Neural progenitor cell (in vitro differentiated cells): Measurements from ENCODE around the gene PLA2G4C. TPM values are rescaled to one million over a fixed set of nuclear protein-coding genes. Genes with fewer than 3 reads are reported as not detected.

Experiments
- DNase-seq: peaks from one replicate; pipeline ENCODE4 v3.0.0-alpha.2; 2016; ENCODE audit warnings: low spot score
- H2AFZ ChIP-seq: fragments of 200-600 bp; sonication (generic); replicated peaks from 2 replicates; pipeline ENCODE4 v1.6.1; 2016; ENCODE audit warnings: antibody characterized with exemption
- H3F3A ChIP-seq: fragments of 200-600 bp; sonication (generic); 2 replicates; pipeline ENCODE4 v1.6.1; 2016; ENCODE audit warnings: antibody characterized with exemption, low read depth
- H3K27ac ChIP-seq: fragments of 200-600 bp; sonication (generic); 2 replicates; pipeline ENCODE4 v1.5.1; 2016; ENCODE audit warnings: mild to moderate bottlenecking
- H3K27me3 ChIP-seq: fragments of 200-600 bp; sonication (generic); 2 replicates; pipeline ENCODE4 v1.6.1; 2016; ENCODE audit warnings: mild to moderate bottlenecking, moderate library complexity
- H3K36me3 ChIP-seq: fragments of 200-600 bp; sonication (generic); 2 replicates; pipeline ENCODE4 v1.5.1; 2016
- H3K4me1 ChIP-seq: fragments of 200-600 bp; sonication (generic); 2 replicates; pipeline ENCODE4 v1.6.1; 2016; ENCODE audit warnings: mixed run types
- H3K4me2 ChIP-seq: fragments of 200-600 bp; sonication (generic); 2 replicates; pipeline ENCODE4 v1.6.1; 2016
- H3K4me3 ChIP-seq: fragments of 200-600 bp; sonication (generic); 2 replicates; pipeline ENCODE4 v1.5.1; 2016
- H3K79me2 ChIP-seq: fragments of 200-600 bp; sonication (generic); 2 replicates; pipeline ENCODE4 v1.6.1; 2016; ENCODE audit warnings: low read depth
- H3K9ac ChIP-seq: fragments of 200-600 bp; sonication (generic); 2 replicates; pipeline ENCODE4 v1.6.1; 2016
- H3K9me3 ChIP-seq: fragments of 200-600 bp; sonication (generic); 2 replicates; pipeline ENCODE4 v1.5.1; 2016; ENCODE audit warnings: low read depth
- H4K20me1 ChIP-seq: fragments of 200-600 bp; sonication (generic); 2 replicates; pipeline ENCODE4 v1.6.1; 2016; ENCODE audit warnings: low read depth
- H3K27ac Mint-ChIP-seq: 3 replicates; pipeline ENCODE4 v1.8.0; 2021; ENCODE audit warnings: mixed read lengths
- H3K27me3 Mint-ChIP-seq: 2 replicates; pipeline ENCODE4 v1.8.0; 2022; ENCODE audit warnings: low read depth, mild to moderate bottlenecking, inconsistent platforms, moderate library complexity, mixed read lengths; ENCODE audit not compliant: insufficient read depth
- H3K36me3 Mint-ChIP-seq: 3 replicates; pipeline ENCODE4 v1.8.0; 2021; ENCODE audit warnings: mixed read lengths
- H3K4me1 Mint-ChIP-seq: 3 replicates; pipeline ENCODE4 v1.8.0; 2021; ENCODE audit warnings: mixed read lengths
- H3K4me3 Mint-ChIP-seq: 3 replicates; pipeline ENCODE4 v1.8.0; 2021; ENCODE audit warnings: mild to moderate bottlenecking, moderate library complexity, mixed read lengths
- H3K9me3 Mint-ChIP-seq: 3 replicates; pipeline ENCODE4 v1.8.0; 2020; ENCODE audit warnings: mixed read lengths
- CTCF ChIP-seq: fragments of 200-600 bp; sonication (generic); IDR thresholded peaks from 2 replicates; pipeline ENCODE4 v1.5.1; 2017; ENCODE audit warnings: antibody characterized with exemption, mild to moderate bottlenecking
- EZH2 ChIP-seq: fragments of 200-600 bp; sonication (generic); IDR thresholded peaks from 2 replicates; pipeline ENCODE4 v1.6.1; 2017; ENCODE audit warnings: antibody characterized with exemption, mild to moderate bottlenecking, moderate library complexity
- EZH2phosphoT487 ChIP-seq: fragments of 200-600 bp; sonication (generic); IDR thresholded peaks from 2 replicates; pipeline ENCODE4 v1.6.1; 2017; ENCODE audit warnings: antibody characterized with exemption
- total RNA-seq: library from RNA; depleted of rRNA; stranded (reverse); fragments of >200 nt; gene quantifications from 2 replicates; pipeline ENCODE4 v1.2.3, GENCODE V29; 2015; ENCODE audit warnings: low replicate concordance

Gene PLA2G4C
- total RNA-seq, 1 donor from 2014 or later = not detected

- Mint-ChIP-seq H3K4me1 (no peaks in the 10 kb centered on the region), H3K4me3 (no peak within 1 kb of the TSS), H3K36me3 (no peaks in the 10 kb centered on the region), H3K27me3 (peaks cover 11% of the 10 kb centered on the region), H3K27ac (no peak within 1 kb of the TSS), H3K9me3 (peaks cover 16% of the 10 kb centered on the region)
- no peak for DNase-seq
- no peaks in the 10 kb centered on the region for H3F3A ChIP-seq
- no peak within 1 kb of the TSS for H3K4me2 ChIP-seq
- no peaks in the 10 kb centered on the region for H3K79me2 ChIP-seq
- H2AFZ ChIP-seq = no peak within 1 kb of the TSS
- no peaks in the 10 kb centered on the region for H4K20me1 ChIP-seq
- no peak within 1 kb of the TSS for H3K27ac ChIP-seq
- H3K9me3 ChIP-seq = no peaks in the 10 kb centered on the region
- H3K27me3 ChIP-seq = no peaks in the 10 kb centered on the region
- H3K36me3 ChIP-seq = no peaks in the 10 kb centered on the region
- no peaks in the 10 kb centered on the region for H3K4me1 ChIP-seq
- TF ChIP-seq EZH2 (no peak), EZH2phosphoT487 (no peak), CTCF (no peak)
- H3K4me3 ChIP-seq = no peak within 1 kb of the TSS
- H3K9ac ChIP-seq = no peak within 1 kb of the TSS
These were observed 66.8 kb downstream of the PLA2G4C start, which contains the start of gene CABP5 for GRCh38 chr19:48043675-48044258. CABP5 (minus strand) TSS chr19:48044079; CDS start chr19:48043922, 157 bp downstream.

- no peaks in the 10 kb centered on the region for H3K36me3 Mint-ChIP-seq
- no peaks in the 10 kb centered on the region for H3K4me1 Mint-ChIP-seq
- H3K27me3 Mint-ChIP-seq = peaks cover 15% of the 10 kb centered on the region
- Histone ChIP-seq H3K9me3 (no peaks in the 10 kb centered on the region), H3K36me3 (no peaks in the 10 kb centered on the region), H3K4me1 (no peaks in the 10 kb centered on the region), H3K27ac (no peak overlapping the region), H3K4me3 (no peak overlapping the region), H3K9ac (no peak overlapping the region), H4K20me1 (no peaks in the 10 kb centered on the region), H3F3A (no peaks in the 10 kb centered on the region), H3K27me3 (no peaks in the 10 kb centered on the region), H2AFZ (no peak overlapping the region), H3K4me2 (no peak overlapping the region), H3K79me2 (no peaks in the 10 kb centered on the region)
- DNase-seq = no peak
- no peak overlapping the region for H3K4me3 Mint-ChIP-seq
- TF ChIP-seq CTCF (no peak), EZH2phosphoT487 (no peak), EZH2 (no peak)
- H3K27ac Mint-ChIP-seq = no peak overlapping the region
- H3K9me3 Mint-ChIP-seq = peaks cover 17% of the 10 kb centered on the region
These were observed 68.6 kb downstream of the PLA2G4C start for GRCh38 chr19:48041877-48042580.

GRCh38 chr19:48036765-48037164 is 73.9 kb downstream of the PLA2G4C start:
- Histone ChIP-seq H3K27ac (no peak overlapping the region), H3K4me3 (no peak overlapping the region), H3K4me2 (no peak overlapping the region), H2AFZ (no peak overlapping the region), H3K27me3 (no peaks in the 10 kb centered on the region), H4K20me1 (no peaks in the 10 kb centered on the region), H3K4me1 (no peaks in the 10 kb centered on the region), H3K36me3 (no peaks in the 10 kb centered on the region), H3K9me3 (no peaks in the 10 kb centered on the region), H3K9ac (no peak overlapping the region), H3K79me2 (no peaks in the 10 kb centered on the region), H3F3A (no peaks in the 10 kb centered on the region)
- H3K9me3 Mint-ChIP-seq = peaks cover 17% of the 10 kb centered on the region
- H3K27me3 Mint-ChIP-seq = peaks cover 14% of the 10 kb centered on the region
- no peaks in the 10 kb centered on the region for H3K36me3 Mint-ChIP-seq
- no peak overlapping the region for H3K4me3 Mint-ChIP-seq
- no peak overlapping the region for H3K27ac Mint-ChIP-seq
- no peaks in the 10 kb centered on the region for H3K4me1 Mint-ChIP-seq
- DNase-seq = no peak
- no peak for TF ChIP-seq EZH2phosphoT487
- TF ChIP-seq CTCF = no peak
- no peak for TF ChIP-seq EZH2
